ENCODE results near the gene LRIG1. TPM values are rescaled to one million over a fixed set of nuclear protein-coding genes. Genes with fewer than 3 reads are reported as not detected.

LRIG1 gene
- total RNA-seq, 1 donor from 2014 or later, result 30.7 TPM

DNA sequence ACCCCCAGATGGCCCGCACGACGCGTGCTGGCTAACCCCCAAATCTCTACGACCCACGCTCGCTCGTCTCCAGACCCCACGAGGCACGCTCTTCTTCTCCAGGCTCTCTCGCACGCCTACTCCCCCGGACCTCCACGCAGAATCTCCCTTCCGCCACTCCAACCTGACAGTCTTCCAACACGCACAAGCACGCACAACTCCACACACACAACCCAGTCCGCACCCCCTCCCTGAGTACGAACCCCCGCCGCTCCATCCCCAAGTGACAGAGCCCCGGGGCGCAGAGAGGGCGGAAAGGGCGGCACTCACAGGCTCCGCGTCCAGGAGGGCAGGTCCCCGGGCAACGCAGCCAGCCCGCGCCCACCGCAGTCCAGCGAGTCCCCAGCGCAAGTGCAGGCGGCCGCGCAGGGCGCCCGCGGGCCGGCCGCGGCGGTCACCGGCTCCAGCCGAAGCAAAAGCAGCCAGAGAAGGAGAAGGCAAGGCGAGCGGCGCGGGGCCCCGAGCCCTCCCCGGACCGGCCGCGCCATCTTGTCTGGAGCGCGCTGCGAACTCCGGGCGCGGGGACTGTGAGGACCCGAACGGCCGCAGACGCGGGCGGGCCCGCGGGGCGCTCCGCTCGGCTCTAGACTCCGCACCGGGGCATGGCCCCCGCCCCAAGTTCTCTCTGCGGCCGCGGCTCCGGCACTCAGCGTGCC is 794 bp downstream of the LRIG1 start:
- Histone ChIP-seq H3K9me3 (no peaks in the 10 kb centered on the region), H3K4me1 (peaks cover 45% of the 10 kb centered on the region), H3K27ac (peak overlapping the region; percentile 91), H3K27me3 (no peaks in the 10 kb centered on the region), H3K4me3 (peak overlapping the region; percentile 72 to 77), H3K36me3 (no peaks in the 10 kb centered on the region)
- TF ChIP-seq CTCF (IDR thresholded peaks at IDR 0.05) (no peak), POLR2AphosphoS5 (IDR thresholded peaks at IDR 0.05; ENCODE audit: insufficient read depth in 1 of 2, low read depth in 1 of 2) (no peak), POLR2A (IDR thresholded peaks at IDR 0.05) (no peak)
- no peak for DNase-seq (ENCODE audit: extremely low spot score in 2 of 2)
- intact Hi-C loops (cut with DNase I), result loop anchor here (10.0 kb wide), 1 partner anchor 325 kb away; no protein-coding TSS in a partner anchor

- TF ChIP-seq CTCF (IDR thresholded peaks at IDR 0.05) (no peak), POLR2AphosphoS5 (IDR thresholded peaks at IDR 0.05; ENCODE audit: insufficient read depth in 1 of 2, low read depth in 1 of 2) (no peak), POLR2A (IDR thresholded peaks at IDR 0.05) (no peak)
- peaks cover 54% of the 10 kb centered on the region for H3K4me1 ChIP-seq
- peak overlapping the region; percentile 91 for H3K27ac ChIP-seq
- peak overlapping the region; percentile 72 to 77 for H3K4me3 ChIP-seq
- H3K27me3 ChIP-seq, result no peaks in the 10 kb centered on the region
- intact Hi-C loops (cut with DNase I), result no loop called here
- no peaks in the 10 kb centered on the region for H3K9me3 ChIP-seq
- DNase-seq (ENCODE audit: extremely low spot score in 2 of 2), result no peak
- H3K36me3 ChIP-seq, result no peaks in the 10 kb centered on the region
Observed at GRCh38 chr3:66498687-66499621, 1.9 kb downstream of the LRIG1 start.

- H3K36me3 ChIP-seq, result no peaks in the 10 kb centered on the region
- TF ChIP-seq POLR2A (IDR thresholded peaks at IDR 0.05), result no peak
- no peak for TF ChIP-seq CTCF (IDR thresholded peaks at IDR 0.05)
- TF ChIP-seq POLR2AphosphoS5 (IDR thresholded peaks at IDR 0.05; ENCODE audit: insufficient read depth in 1 of 2, low read depth in 1 of 2), result no peak
- DNase-seq (ENCODE audit: extremely low spot score in 2 of 2), result no peak
- no peaks in the 10 kb centered on the region for H3K27me3 ChIP-seq
- H3K9me3 ChIP-seq, result no peaks in the 10 kb centered on the region
- H3K4me3 ChIP-seq, result peak overlapping the region in 1 of 2 donors; percentile 72
- peaks cover 62% of the 10 kb centered on the region for H3K4me1 ChIP-seq
- intact Hi-C loops (cut with DNase I), result no loop called here
- H3K27ac ChIP-seq, result peak overlapping the region; percentile 91
Observed at GRCh38 chr3:66497985-66498671, 2.7 kb downstream of the LRIG1 start.

DNA sequence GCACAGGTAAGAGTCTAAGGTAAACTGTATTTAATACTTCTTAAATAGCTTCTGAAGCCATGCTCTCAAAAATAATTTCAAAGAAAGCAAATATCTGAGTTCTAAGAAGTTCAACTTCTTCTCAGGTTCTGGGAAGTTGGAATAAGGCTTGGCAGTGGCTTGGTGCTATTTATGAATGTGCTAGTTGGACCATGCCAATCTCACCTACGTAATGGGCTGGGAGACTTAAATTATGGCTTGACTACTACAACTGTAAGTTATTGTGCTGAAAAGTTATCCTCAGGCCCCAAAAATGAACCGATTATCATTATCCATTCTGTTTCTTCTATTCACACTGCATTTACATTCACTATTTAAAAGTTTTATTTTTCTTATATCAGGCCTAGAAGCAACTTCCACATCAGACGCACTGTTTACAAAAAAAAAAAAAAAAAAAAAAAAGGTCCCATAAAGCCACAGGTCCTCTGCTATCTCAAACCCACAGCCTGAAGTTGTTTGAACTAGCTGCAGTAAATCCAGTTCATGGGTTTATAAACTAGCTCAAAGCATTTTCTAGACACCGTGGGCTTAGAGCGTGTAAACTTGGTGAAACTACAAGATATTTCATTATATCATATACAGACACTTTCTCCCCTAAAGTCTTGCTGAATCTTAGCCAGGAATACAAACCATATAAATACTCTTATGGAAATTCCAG is 3.4 kb downstream of the LRIG1 start:
- no peak overlapping the region for H3K4me3 ChIP-seq
- no peak for TF ChIP-seq POLR2A (IDR thresholded peaks at IDR 0.05)
- TF ChIP-seq POLR2AphosphoS5 (IDR thresholded peaks at IDR 0.05; ENCODE audit: insufficient read depth in 1 of 2, low read depth in 1 of 2), result no peak
- TF ChIP-seq CTCF (IDR thresholded peaks at IDR 0.05), result no peak
- intact Hi-C loops (cut with DNase I), result no loop called here
- no peaks in the 10 kb centered on the region for H3K9me3 ChIP-seq
- H3K4me1 ChIP-seq, result peaks cover 68% of the 10 kb centered on the region
- peak overlapping the region; percentile 91 for H3K27ac ChIP-seq
- DNase-seq (ENCODE audit: extremely low spot score in 2 of 2), result no peak
- no peaks in the 10 kb centered on the region for H3K27me3 ChIP-seq
- no peaks in the 10 kb centered on the region for H3K36me3 ChIP-seq
